Bronchial epithelial cell (primary cell): ENCODE results near the gene MGLL. TPM values are rescaled to one million over a fixed set of nuclear protein-coding genes. Genes with fewer than 3 reads are reported as not detected.

Source experiments
- DNase-seq: peaks from one replicate; pipeline ENCODE4 v3.0.0-alpha.2; 2010; ENCODE audit warnings: low read depth
- FAIRE-seq: peaks from 2 replicates; lab custom pipeline; 2011; peaks lifted over from hg19 to GRCh38; lab: Jason Lieb, UNC
- H3K27me3 ChIP-seq: 2 replicates; pipeline ENCODE4 v1.5.1; 2011; ENCODE audit warnings: low read length; ENCODE audit not compliant: control insufficient read depth, insufficient read depth
- H3K36me3 ChIP-seq: 2 replicates; pipeline ENCODE4 v1.5.1; 2011; ENCODE audit warnings: low read length; ENCODE audit not compliant: control insufficient read depth, insufficient read depth
- H3K4me3 ChIP-seq: 2 replicates; pipeline ENCODE4 v1.5.1; 2011; ENCODE audit warnings: mild to moderate bottlenecking, low read depth, low read length, control low read depth
- CTCF ChIP-seq: IDR thresholded peaks from 2 replicates; pipeline ENCODE4 v1.5.1; 2011; ENCODE audit warnings: mild to moderate bottlenecking, moderate library complexity, low read length, control low read depth, inconsistent platforms; ENCODE audit not compliant: insufficient read depth, severe bottlenecking
- total RNA-seq: library from RNA; depleted of rRNA; stranded (reverse); fragments of >200 nt; gene quantifications from 2 replicates; pipeline ENCODE4 v1.2.1, GENCODE V29; 2014

MGLL gene
- total RNA-seq, 1 donor from 2014 or later, result 25.5 TPM

GRCh38 chr3:127792541-127793292, 29.6 kb downstream of the MGLL start:
- FAIRE-seq (no peak), DNase-seq (peak; percentile 79)
- H3K4me3 ChIP-seq, result no peak overlapping the region
- H3K27me3 ChIP-seq, result no peaks in the 10 kb centered on the region
- H3K36me3 ChIP-seq, result no peaks in the 10 kb centered on the region
- TF ChIP-seq CTCF, result no peak

- FAIRE-seq (no peak), DNase-seq (peak; percentile 57)
These were observed 30.9 kb downstream of the MGLL start for GRCh38 chr3:127791221-127791913.

DNA sequence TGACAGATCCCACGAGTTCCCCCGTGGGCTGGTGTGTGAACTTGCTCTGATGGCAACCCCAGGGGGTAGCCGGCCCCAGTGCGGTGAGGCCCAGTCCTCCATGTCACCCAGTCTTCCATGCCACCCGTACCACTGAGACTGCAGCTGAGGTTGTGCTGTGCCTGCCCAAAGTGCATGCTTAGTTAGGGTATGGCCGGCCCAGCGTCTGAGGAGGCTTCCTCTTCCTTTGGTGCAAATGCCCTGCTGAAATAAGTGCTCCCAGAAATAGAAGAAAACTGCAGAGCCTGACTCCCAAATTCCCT, 31.5 kb downstream of the MGLL start:
- no peak for TF ChIP-seq CTCF
- Histone ChIP-seq H3K27me3 (no peaks in the 10 kb centered on the region), H3K4me3 (no peak overlapping the region), H3K36me3 (peaks cover 6% of the 10 kb centered on the region)
- DNase-seq (no peak), FAIRE-seq (no peak)

More at GRCh38 chr3:127791221-127791913, 30.9 kb downstream of the MGLL start:
- peak; percentile 39 for TF ChIP-seq CTCF
- Histone ChIP-seq H3K27me3 (no peaks in the 10 kb centered on the region), H3K4me3 (no peak overlapping the region), H3K36me3 (peaks cover 3% of the 10 kb centered on the region)

- no peaks in the 10 kb centered on the region for H3K27me3 ChIP-seq
- no peak for TF ChIP-seq CTCF
- DNase-seq (peak; percentile 13), FAIRE-seq (peak; percentile 47)
- no peak overlapping the region for H3K4me3 ChIP-seq
- peaks cover 6% of the 10 kb centered on the region for H3K36me3 ChIP-seq
These were observed 32.1 kb downstream of the MGLL start for GRCh38 chr3:127789990-127790881.

DNA sequence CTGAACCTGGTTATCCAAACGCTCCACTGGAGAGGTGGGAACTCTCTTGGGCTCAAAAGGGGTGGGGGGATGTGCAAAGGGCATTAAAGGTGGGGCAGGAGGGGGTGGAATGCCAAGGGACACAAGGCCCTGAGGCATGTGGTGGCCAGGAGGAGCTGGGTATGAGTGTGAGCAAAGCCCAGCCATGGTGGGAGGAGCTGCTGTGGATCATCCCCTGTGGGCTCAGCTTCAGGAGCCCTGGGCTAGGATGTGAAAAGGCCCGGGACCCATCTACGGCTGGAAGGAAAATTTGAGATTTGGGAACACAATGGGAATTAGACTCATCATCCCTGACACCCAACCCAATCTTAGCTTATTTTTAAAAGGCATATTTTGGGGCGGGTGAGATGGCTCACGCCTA, 33.3 kb downstream of the MGLL start:
- FAIRE-seq, result no peak
- H3K36me3 ChIP-seq, result peaks cover 6% of the 10 kb centered on the region
- no peak for TF ChIP-seq CTCF

More for the DNA sequence above, 33.3 kb downstream of the MGLL start:
- Histone ChIP-seq H3K27me3 (no peaks in the 10 kb centered on the region), H3K4me3 (no peak overlapping the region)
- no peak for DNase-seq
